ENCODE measurements around the gene DHRS3. TPM values are rescaled to one million over a fixed set of nuclear protein-coding genes. Genes with fewer than 3 reads are reported as not detected.

The DHRS3 gene
- total RNA-seq, 1 experiment from 2014 or later = 59.4 TPM

DNA sequence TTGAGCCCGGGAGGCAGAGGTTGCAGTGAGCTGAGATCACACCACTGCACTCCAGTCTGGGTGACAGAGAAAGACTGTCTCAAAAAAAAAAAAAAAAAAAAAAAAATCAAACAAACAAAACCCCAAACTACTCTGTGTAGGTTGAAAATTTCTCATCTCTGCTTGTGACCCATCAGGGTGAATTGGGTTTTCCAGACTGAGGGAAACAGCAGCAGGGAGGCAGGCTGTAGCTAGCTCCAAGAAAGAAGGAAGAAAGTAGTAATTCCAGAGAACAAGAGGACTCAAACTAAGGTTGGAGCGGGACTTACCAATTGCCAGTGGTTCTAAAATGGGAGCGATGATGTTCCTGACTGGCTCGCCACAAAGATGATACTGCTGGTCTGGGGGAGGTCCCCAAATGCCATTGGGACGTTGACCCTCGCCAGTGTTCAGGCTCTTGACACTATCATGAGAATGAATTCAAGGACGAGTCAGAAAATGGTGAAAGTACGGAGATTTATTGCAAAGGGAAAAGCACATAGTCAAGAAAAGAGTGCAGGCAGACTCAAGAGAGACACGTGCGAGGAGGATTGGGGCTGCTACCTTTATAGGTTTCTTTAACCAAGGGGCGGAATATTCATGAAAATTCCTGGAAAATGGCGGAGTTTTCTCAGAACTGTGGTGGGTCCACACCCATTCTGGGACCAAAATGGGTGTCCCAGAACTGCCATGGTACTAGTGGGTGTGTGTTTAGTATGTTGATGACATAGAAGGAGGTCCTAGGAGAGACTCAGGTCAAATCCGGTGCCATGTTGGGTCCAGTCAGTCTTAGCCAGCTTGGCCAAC, 39.3 kb upstream of the DHRS3 start:
- Histone ChIP-seq H3K4me3 (ENCODE audit: low read depth, low read length) (no peak overlapping the region), H3K9me3 (peaks cover 27% of the 10 kb centered on the region), H3K4me1 (peaks cover 18% of the 10 kb centered on the region), H3K27me3 (replicated peaks; ENCODE audit: control insufficient read depth, insufficient read depth, low read length) (no peaks in the 10 kb centered on the region), H3K36me3 (ENCODE audit: control insufficient read depth, insufficient read depth, low read length) (no peaks in the 10 kb centered on the region; the same call in none of the 2 replicates)
- DNase-seq = no peak
- H3K4me3 Mint-ChIP-seq (ENCODE audit: unreplicated experiment) = no peak overlapping the region
- TF ChIP-seq, protein P1, sequence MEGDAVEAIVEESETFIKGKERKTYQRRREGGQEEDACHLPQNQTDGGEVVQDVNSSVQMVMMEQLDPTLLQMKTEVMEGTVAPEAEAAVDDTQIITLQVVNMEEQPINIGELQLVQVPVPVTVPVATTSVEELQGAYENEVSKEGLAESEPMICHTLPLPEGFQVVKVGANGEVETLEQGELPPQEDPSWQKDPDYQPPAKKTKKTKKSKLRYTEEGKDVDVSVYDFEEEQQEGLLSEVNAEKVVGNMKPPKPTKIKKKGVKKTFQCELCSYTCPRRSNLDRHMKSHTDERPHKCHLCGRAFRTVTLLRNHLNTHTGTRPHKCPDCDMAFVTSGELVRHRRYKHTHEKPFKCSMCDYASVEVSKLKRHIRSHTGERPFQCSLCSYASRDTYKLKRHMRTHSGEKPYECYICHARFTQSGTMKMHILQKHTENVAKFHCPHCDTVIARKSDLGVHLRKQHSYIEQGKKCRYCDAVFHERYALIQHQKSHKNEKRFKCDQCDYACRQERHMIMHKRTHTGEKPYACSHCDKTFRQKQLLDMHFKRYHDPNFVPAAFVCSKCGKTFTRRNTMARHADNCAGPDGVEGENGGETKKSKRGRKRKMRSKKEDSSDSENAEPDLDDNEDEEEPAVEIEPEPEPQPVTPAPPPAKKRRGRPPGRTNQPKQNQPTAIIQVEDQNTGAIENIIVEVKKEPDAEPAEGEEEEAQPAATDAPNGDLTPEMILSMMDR (IDR thresholded peaks at IDR 0.05; ENCODE audit: insufficient read depth in 1 of 2, low read depth in 1 of 2, low read length in 1 of 2, severe bottlenecking in 1 of 2, unreplicated experiment in 1 of 2) = no peak
- H3K27me3 Mint-ChIP-seq (ENCODE audit: insufficient read depth, unreplicated experiment) = no peaks in the 10 kb centered on the region
- POLR2A ChIA-PET = no interaction called here
- no TSS peak for BruUV-seq (replicated peaks)
- CTCF ChIA-PET = interaction anchor here (0.9 to 1.5 kb wide), 2 partner anchors 38 to 49 kb away, joined by 3 read pairs; no protein-coding TSS in a partner anchor
- H3K9me3 Mint-ChIP-seq (ENCODE audit: unreplicated experiment) = peaks cover 30% of the 10 kb centered on the region
- peak overlapping the region; percentile 74 for H3K27ac Mint-ChIP-seq (ENCODE audit: unreplicated experiment)
- intact Hi-C loops (cut with micrococcal nuclease; ENCODE audit: unreplicated experiment) = loop anchor here (5.0 kb wide), 1 partner anchor 385 kb away; no protein-coding TSS in a partner anchor
- H3K4me1 Mint-ChIP-seq (ENCODE audit: low read depth, unreplicated experiment) = peaks cover 15% of the 10 kb centered on the region
- peaks cover 11% of the 10 kb centered on the region for H3K36me3 Mint-ChIP-seq (ENCODE audit: insufficient read depth, unreplicated experiment)

DNA sequence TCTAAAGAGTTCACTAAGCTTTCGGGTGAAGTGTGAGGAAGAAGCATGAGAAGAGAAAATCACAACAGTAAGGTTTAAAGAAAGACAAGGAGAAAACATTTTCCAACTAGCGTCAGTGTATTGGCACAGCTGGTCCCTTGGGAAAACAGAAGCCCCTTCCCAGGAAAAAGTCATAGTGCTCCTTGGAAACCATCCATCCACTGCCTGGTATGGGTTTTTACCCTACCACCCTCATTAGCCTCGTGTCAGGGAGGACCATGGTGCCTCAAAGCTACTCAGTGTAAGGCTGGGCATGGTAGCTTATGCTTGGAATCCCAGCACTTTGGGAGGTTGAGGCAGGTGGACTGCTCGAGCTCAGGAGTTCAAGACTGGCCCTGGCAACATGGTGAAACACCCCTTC, 38.6 kb upstream of the DHRS3 start:
- Histone ChIP-seq H3K4me3 (ENCODE audit: low read depth, low read length) (no peak overlapping the region), H3K27me3 (replicated peaks; ENCODE audit: control insufficient read depth, insufficient read depth, low read length) (no peaks in the 10 kb centered on the region), H3K4me1 (peaks cover 18% of the 10 kb centered on the region), H3K9me3 (peaks cover 30% of the 10 kb centered on the region), H3K36me3 (ENCODE audit: control insufficient read depth, insufficient read depth, low read length) (no peaks in the 10 kb centered on the region; the same call in none of the 2 replicates)
- ChIA-PET CTCF (no interaction called here), POLR2A (no interaction called here)
- Mint-ChIP-seq H3K9me3 (ENCODE audit: unreplicated experiment) (peaks cover 37% of the 10 kb centered on the region), H3K4me3 (ENCODE audit: unreplicated experiment) (no peak overlapping the region), H3K36me3 (ENCODE audit: insufficient read depth, unreplicated experiment) (peaks cover 18% of the 10 kb centered on the region), H3K4me1 (ENCODE audit: low read depth, unreplicated experiment) (peaks cover 15% of the 10 kb centered on the region), H3K27me3 (ENCODE audit: insufficient read depth, unreplicated experiment) (no peaks in the 10 kb centered on the region), H3K27ac (ENCODE audit: unreplicated experiment) (no peak overlapping the region)
- intact Hi-C loops (cut with micrococcal nuclease; ENCODE audit: unreplicated experiment) = loop anchor here (5.0 kb wide), 1 partner anchor 384 kb away; no protein-coding TSS in a partner anchor
- no peak for DNase-seq
- BruUV-seq (replicated peaks) = no TSS peak
- TF ChIP-seq, protein P1 (IDR thresholded peaks at IDR 0.05; ENCODE audit: insufficient read depth in 1 of 2, low read depth in 1 of 2, low read length in 1 of 2, severe bottlenecking in 1 of 2, unreplicated experiment in 1 of 2) = no peak

DNA sequence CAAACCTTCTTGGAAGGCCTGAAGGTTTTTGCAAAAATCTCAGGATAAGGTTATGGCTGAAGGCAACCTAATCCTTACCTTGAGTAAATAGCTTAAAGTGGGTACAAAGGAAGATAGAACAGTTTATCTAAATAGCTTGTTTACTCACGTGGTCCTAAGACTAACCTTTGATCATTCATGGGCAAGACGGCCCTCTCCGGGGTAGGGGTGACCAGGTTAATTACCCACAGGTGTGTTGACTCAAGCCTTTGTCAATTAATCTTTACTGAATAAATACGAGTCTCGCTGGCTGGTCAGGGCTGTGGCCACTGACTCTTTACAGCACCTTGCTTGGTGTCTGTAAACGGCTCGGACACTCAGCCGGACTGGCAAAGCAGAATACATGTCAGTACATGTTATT, 36.6 kb upstream of the DHRS3 start:
- TF ChIP-seq, protein P1 (IDR thresholded peaks at IDR 0.05; ENCODE audit: insufficient read depth in 1 of 2, low read depth in 1 of 2, low read length in 1 of 2, severe bottlenecking in 1 of 2, unreplicated experiment in 1 of 2) = no peak
- H3K27ac Mint-ChIP-seq (ENCODE audit: unreplicated experiment) = peak overlapping the region; percentile 70
- intact Hi-C loops (cut with micrococcal nuclease; ENCODE audit: unreplicated experiment) = loop anchor here (2.0 to 5.0 kb wide), 2 partner anchors 36 to 382 kb away; partner anchors contain the start of gene DHRS3
- peaks cover 20% of the 10 kb centered on the region for H3K36me3 Mint-ChIP-seq (ENCODE audit: insufficient read depth, unreplicated experiment)
- peaks cover 30% of the 10 kb centered on the region for H3K9me3 ChIP-seq
- H3K4me1 Mint-ChIP-seq (ENCODE audit: low read depth, unreplicated experiment) = peaks cover 15% of the 10 kb centered on the region
- ChIA-PET POLR2A (no interaction called here), CTCF (interaction anchor here (0.7 kb wide), 1 partner anchor 38 kb away, joined by 3 read pairs; no protein-coding TSS in a partner anchor)
- H3K27me3 Mint-ChIP-seq (ENCODE audit: insufficient read depth, unreplicated experiment) = no peaks in the 10 kb centered on the region
- no peaks in the 10 kb centered on the region for H3K27me3 ChIP-seq (replicated peaks; ENCODE audit: control insufficient read depth, insufficient read depth, low read length)
- H3K9me3 Mint-ChIP-seq (ENCODE audit: unreplicated experiment) = peaks cover 39% of the 10 kb centered on the region
- BruUV-seq (replicated peaks) = no TSS peak
- H3K36me3 ChIP-seq (ENCODE audit: control insufficient read depth, insufficient read depth, low read length) = no peaks in the 10 kb centered on the region; the same call in none of the 2 replicates
- H3K4me3 Mint-ChIP-seq (ENCODE audit: unreplicated experiment) = peak overlapping the region; percentile 31
- H3K4me1 ChIP-seq = peaks cover 18% of the 10 kb centered on the region
- DNase-seq = peak; percentile 86 to 91
- H3K4me3 ChIP-seq (ENCODE audit: low read depth, low read length) = no peak overlapping the region

Measured in Caco-2 (cell line).